ENCODE measurements around the gene KCNN2.

The KCNN2 gene

GRCh38 chr5:114544561-114544960 is 182.7 kb downstream of the KCNN2 start:
- no peak for DNase-seq (ENCODE audit: low read depth)

All from amniotic epithelial cell (primary cell).